HepG2 (cell line): ENCODE data around the gene NEU4. TPM values are rescaled to one million over a fixed set of nuclear protein-coding genes. Genes with fewer than 3 reads are reported as not detected.
"Not testable (repeated sequence)": the region's sequence is repeated elsewhere in the genome, so short reads cannot be mapped to it uniquely, and the experiment has no call there.

Source experiments
- ATAC-seq: fragments of 200-7000 bp; cut with Tn5 transposase; 3 replicates; pipeline ENCODE4 v1.9.1; 2020; ENCODE audit warnings: mild to moderate bottlenecking, moderate library complexity
- BruUV-seq: library from RNA; stranded (reverse); fragments of 400-500 nt; replicated peaks from 2 replicates; lab custom pipeline; 2021; lab: Mats Ljungman, UMichigan
- CTCF ChIA-PET: fragments of 300-600 bp; formaldehyde crosslinking; extraction: SDS; loops from one replicate; lab custom pipeline; 2021; ENCODE audit warnings: low total read pairs, inconsistent platforms, low intra/inter-chr PET ratio; lab: Yijun Ruan, JAX
- POLR2A ChIA-PET: fragments of 350-600 bp; sonication (Branson Sonifier 250); formaldehyde crosslinking; loops from one replicate; lab custom pipeline; 2020; ENCODE audit warnings: antibody characterized with exemption, inconsistent platforms; lab: Yijun Ruan, JAX
- DNase-seq: peaks from one replicate; pipeline ENCODE4 v3.0.0-alpha.2; 2015; ENCODE audit warnings: low spot score
- FAIRE-seq: peaks from 3 replicates; lab custom pipeline; 2011; peaks lifted over from hg19 to GRCh38; lab: Jason Lieb, UNC
- H2AFZ ChIP-seq: one replicate; pipeline ENCODE4 v1.6.1; 2011; ENCODE audit warnings: low read length, inconsistent platforms
- H3K27ac ChIP-seq: fragments of 300-600 bp; 3 replicates; pipeline ENCODE4 v1.8.0; 2011; ENCODE audit warnings: mixed run types, mild to moderate bottlenecking, mixed read lengths, low read length, inconsistent platforms; ENCODE audit not compliant: insufficient read depth; ENCODE audit errors: extremely low read length
- H3K27me3 ChIP-seq, 2 experiments: fragments of 200-600 bp in 1 of 2; 2 replicates in 1 of 2; 3 replicates in 1 of 2; pipeline versions ENCODE4 v1.6.0 to v1.8.0; 2011; ENCODE audit warnings: low read length in 2 of 2, mild to moderate bottlenecking in 2 of 2, moderate library complexity in 2 of 2, inconsistent platforms in 1 of 2; ENCODE audit not compliant: insufficient read depth in 2 of 2, control insufficient read depth in 1 of 2
- H3K36me3 ChIP-seq, 2 experiments: fragments of 200-600 bp in 1 of 2; replicated peaks in 1 of 2; 2 replicates in 1 of 2; 3 replicates in 1 of 2; pipeline versions ENCODE4 v1.5.1 to v1.8.0; 2011; ENCODE audit warnings: low read length in 2 of 2, inconsistent platforms in 1 of 2; ENCODE audit not compliant: insufficient read depth in 2 of 2, control insufficient read depth in 1 of 2
- H3K4me1 ChIP-seq: 2 replicates; pipeline ENCODE4 v1.5.1; 2012; ENCODE audit warnings: low read length, inconsistent platforms; ENCODE audit not compliant: insufficient read depth
- H3K4me2 ChIP-seq: 2 replicates; pipeline ENCODE4 v1.6.0; 2011; ENCODE audit warnings: low read depth, low read length, inconsistent platforms
- H3K4me3 ChIP-seq, 3 experiments: fragments of 200-600 bp in 1 of 3; sonication (generic), shearing (Covaris generic) in 1 of 3; replicated peaks in 1 of 3; 2 replicates each; pipeline ENCODE4 v1.5.1; 2011 to 2016; ENCODE audit warnings: low read length in 3 of 3, inconsistent platforms in 2 of 3, low read depth in 2 of 3, mild to moderate bottlenecking in 2 of 3, control low read depth in 1 of 3, mixed read lengths in 1 of 3; ENCODE audit not compliant: insufficient read depth in 1 of 3
- H3K79me2 ChIP-seq: one replicate; pipeline ENCODE4 v1.6.1; 2011; ENCODE audit warnings: low read length, inconsistent platforms; ENCODE audit not compliant: insufficient read depth
- H3K9ac ChIP-seq: 2 replicates; pipeline ENCODE4 v1.6.0; 2011; ENCODE audit warnings: mild to moderate bottlenecking, low read depth, low read length, inconsistent platforms; ENCODE audit not compliant: insufficient read depth
- H3K9me3 ChIP-seq: 2 replicates; pipeline ENCODE4 v1.5.1; 2012; ENCODE audit warnings: mild to moderate bottlenecking, low read length
- H4K20me1 ChIP-seq: 2 replicates; pipeline ENCODE4 v1.6.0; 2011; ENCODE audit warnings: inconsistent platforms, mild to moderate bottlenecking, low read length, moderate library complexity; ENCODE audit not compliant: insufficient read depth
- ETV5 ChIP-seq: IDR thresholded peaks from 2 replicates; pipeline ENCODE4 v1.6.1; 2018; ENCODE audit warnings: missing biosample characterization, missing genetic modification reagents, inconsistent platforms, borderline replicate concordance
- HDAC6 ChIP-seq: fragments of 200-600 bp; sonication (generic); IDR thresholded peaks from 2 replicates; pipeline ENCODE4 v1.7.0; 2017; ENCODE audit warnings: mild to moderate bottlenecking, antibody characterized with exemption, low read length, low read depth
- HOXA7 ChIP-seq: sonication (generic); formaldehyde crosslinking; IDR thresholded peaks from 2 replicates; pipeline ENCODE4 v1.8.1; 2022; ENCODE audit warnings: mild to moderate bottlenecking, missing genetic modification reagents, moderate library complexity
- KLF9 ChIP-seq: IDR thresholded peaks from 2 replicates; pipeline ENCODE4 v1.6.1; 2016; ENCODE audit warnings: low read depth
- MAFF ChIP-seq: IDR thresholded peaks from 2 replicates; pipeline ENCODE4 v1.6.1; 2011; ENCODE audit warnings: low read depth, low read length, improper control_type of control experiment
- MAFG ChIP-seq: sonication (generic); formaldehyde crosslinking; IDR thresholded peaks from 2 replicates; pipeline ENCODE4 v1.5.1; 2020; ENCODE audit warnings: mild to moderate bottlenecking, missing genetic modification reagents
- MAFK ChIP-seq, 2 experiments: IDR thresholded peaks in 1 of 2; conservative IDR thresholded peaks in 1 of 2; 2 replicates each; pipeline ENCODE4 v1.6.1; 2011; ENCODE audit warnings: improper control_type of control experiment in 2 of 2, low read length in 2 of 2
- NFE2 ChIP-seq: sonication (generic); formaldehyde crosslinking; IDR thresholded peaks from 2 replicates; pipeline ENCODE4 v1.4.0; 2020; ENCODE audit warnings: missing genetic modification reagents
- NFE2L2 ChIP-seq: fragments of 150-350 bp; IDR thresholded peaks from 2 replicates; pipeline ENCODE4 v1.6.1; 2014; ENCODE audit warnings: low read length
- SRSF9 ChIP-seq: fragments of 200-400 bp; formaldehyde crosslinking; IDR thresholded peaks from 2 replicates; pipeline ENCODE4 v1.6.1; 2018; ENCODE audit warnings: borderline replicate concordance, mild to moderate bottlenecking, low read depth, low read length; ENCODE audit not compliant: insufficient read depth, poor library complexity, severe bottlenecking
- ZBTB7A ChIP-seq: sonication (generic); formaldehyde crosslinking; IDR thresholded peaks from 2 replicates; pipeline ENCODE4 v1.8.0; 2022; ENCODE audit warnings: mild to moderate bottlenecking, missing genetic modification reagents
- ZFP82 ChIP-seq: sonication (generic); formaldehyde crosslinking; IDR thresholded peaks from 2 replicates; pipeline ENCODE4 v1.5.1; 2020; ENCODE audit warnings: mild to moderate bottlenecking, missing genetic modification reagents, borderline replicate concordance
- ZMYM4 ChIP-seq: sonication (generic); formaldehyde crosslinking; IDR thresholded peaks from 2 replicates; pipeline ENCODE4 v1.8.1; 2023; ENCODE audit warnings: mild to moderate bottlenecking, missing genetic modification reagents
- ZNF205 ChIP-seq: IDR thresholded peaks from 2 replicates; pipeline ENCODE4 v1.6.1; 2018; ENCODE audit warnings: missing biosample characterization, missing genetic modification reagents
- ZNF251 ChIP-seq: sonication (generic); formaldehyde crosslinking; IDR thresholded peaks from 2 replicates; pipeline ENCODE4 v1.9.0; 2021; ENCODE audit warnings: mild to moderate bottlenecking, missing genetic modification reagents
- ZNF343 ChIP-seq: sonication (generic); formaldehyde crosslinking; IDR thresholded peaks from 2 replicates; pipeline ENCODE4 v1.4.0; 2020; ENCODE audit warnings: mild to moderate bottlenecking, missing genetic modification reagents
- ZNF644 ChIP-seq: IDR thresholded peaks from 2 replicates; pipeline ENCODE4 v1.6.1; 2016; ENCODE audit warnings: low read depth
- ZNF660 ChIP-seq: sonication (generic); formaldehyde crosslinking; IDR thresholded peaks from 2 replicates; pipeline ENCODE4 v1.5.1; 2020; ENCODE audit warnings: mild to moderate bottlenecking, low read depth, missing genetic modification reagents, borderline replicate concordance
- ZSCAN29 ChIP-seq: sonication (generic); formaldehyde crosslinking; conservative IDR thresholded peaks from 2 replicates; pipeline ENCODE4 v1.4.0; 2020; ENCODE audit warnings: mild to moderate bottlenecking, missing genetic modification reagents
- WGBS: methylation state at CpG from one replicate; pipeline ENCODE4 v1.1.6; 2017; ENCODE audit warnings: low lambda C conversion rate; 5-methylcytosine and 5-hydroxymethylcytosine counted together
- in situ Hi-C: cut with HindIII; loops from 2 replicates; pipeline ENCODE4 v1.10.0; 2017; ENCODE audit warnings: low pct_unique_long_range_greater_than_20kb; ENCODE audit not compliant: extremely low pct_ligation_motif_present
- intact Hi-C: fragments of 100-400 bp; cut with micrococcal nuclease; formaldehyde crosslinking; loops from one replicate; pipeline ENCODE4 v1.10.0; 2022; ENCODE audit not compliant: unreplicated experiment
- polyA plus RNA-seq, 8 experiments: library from polyadenylated mRNA; depleted of rRNA in 3 of 8; stranded (reverse) in 7 of 8; unstranded in 1 of 8; fragments of >200 nt; fragmentation: Illumina TruSeq in 4 of 8; extraction: Trizol in 4 of 8; gene quantifications; 2 replicates each; pipeline versions ENCODE4 v1.2.1 to v1.2.3, GENCODE V29; 2011 to 2016; ENCODE audit warnings: low read depth in 4 of 8, missing spikeins in 1 of 8, mixed read lengths in 1 of 8; ENCODE audit not compliant: insufficient read depth in 1 of 8
- total RNA-seq, 5 experiments: library from RNA; depleted of rRNA; stranded (reverse); fragments of >200 nt; fragmentation: Illumina TruSeq; extraction: Trizol; gene quantifications; 2 replicates each; pipeline ENCODE4 v1.2.3, GENCODE V29; 2016; ENCODE audit warnings: low read depth in 1 of 5

Gene NEU4
- total and polyA plus RNA-seq, 2 of the 13 experiments (the other 11 are each of a cell fraction or from before 2014, with no cell fraction given): 53.5 to 107 TPM

DNA sequence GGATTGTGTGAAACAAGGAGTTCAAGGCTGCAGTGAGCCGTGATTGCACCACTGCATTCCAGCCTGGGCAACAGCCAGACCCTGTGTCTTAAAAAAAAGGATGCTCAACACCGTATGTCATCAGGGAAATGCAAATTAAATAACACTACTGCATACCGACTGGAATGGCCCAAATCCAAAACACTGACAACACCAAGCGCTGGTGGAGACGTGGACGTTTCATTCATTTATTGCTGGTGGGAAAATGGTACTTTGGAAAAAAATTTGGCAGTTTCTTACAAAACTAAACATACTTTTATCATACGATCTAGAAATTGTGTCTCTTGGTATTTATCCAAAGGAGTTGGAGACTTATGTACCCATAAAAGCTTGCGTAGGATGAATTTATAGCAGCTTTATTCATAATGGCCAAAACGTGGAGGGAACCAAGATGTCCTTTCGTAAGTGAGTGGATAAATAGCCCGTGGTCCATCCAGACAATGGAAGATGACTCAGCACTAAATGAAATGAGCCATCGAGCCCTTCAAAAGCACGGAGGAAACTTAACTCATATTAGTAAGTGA lies 24.2 kb downstream of the NEU4 start:
- no peak for FAIRE-seq
- Histone ChIP-seq H3K27me3 (peaks cover 0 to 35% of the 10 kb centered on the region in 2 experiments; a peak in 3 of 5 replicates), H2AFZ (no peak overlapping the region)
- TF ChIP-seq ETV5 (no peak), MAFF (peak; percentile 91), ZNF251 (CRISPR knock-in tag) (no peak), ZNF205 (CRISPR knock-in tag) (no peak), NFE2 (CRISPR knock-in tag) (peak; percentile 71; the same call in 1 of the 2 replicates), MAFK (conservative IDR thresholded peaks at IDR 0.05 in 1 of 2, IDR thresholded peaks at IDR 0.05 in 1 of 2; ENCODE audit: low read length in 2 of 2) (peak; percentile 93 to 96), ZMYM4 (CRISPR knock-in tag) (no peak), ZNF660 (no peak), KLF9 (CRISPR knock-in tag) (no peak), ZFP82 (CRISPR knock-in tag) (no peak), NFE2L2 (peak; percentile 98), ZBTB7A (CRISPR knock-in tag) (no peak), ZNF644 (CRISPR knock-in tag) (no peak), HOXA7 (CRISPR knock-in tag) (no peak), HDAC6 (no peak), ZSCAN29 (CRISPR knock-in tag) (no peak), ZNF343 (no peak), MAFG (0 out of 2 replicates have a peak, but pooled peaks have one; percentile 47), SRSF9 (no peak)
- TF ChIP-seq, all 625 proteins: peak for 5
- no peak for ATAC-seq
- in situ Hi-C loops: no loop called here
- H3K9me3 ChIP-seq: peaks cover under 1% of the 10 kb centered on the region; the same call in 1 of the 2 replicates
- H3K36me3 ChIP-seq: no peaks in the 10 kb centered on the region
- no peaks in the 10 kb centered on the region for H4K20me1 ChIP-seq
- intact Hi-C loops: no loop called here
- no peak overlapping the region for H3K9ac ChIP-seq
- H3K27ac ChIP-seq: no peak overlapping the region
- no TSS peak for BruUV-seq
- H3K79me2 ChIP-seq: no peaks in the 10 kb centered on the region
- no peak overlapping the region for H3K4me3 ChIP-seq
- POLR2A ChIA-PET: no interaction called here
- CTCF ChIA-PET: no interaction called here
- peaks cover 7% of the 10 kb centered on the region; the same call in 1 of the 2 replicates for H3K4me1 ChIP-seq
- H3K4me2 ChIP-seq: peak overlapping the region; percentile 29; the same call in 1 of the 2 replicates
- 40% methylated on average over 13 of the region's 13 CpGs for WGBS
- no peak for DNase-seq

DNA sequence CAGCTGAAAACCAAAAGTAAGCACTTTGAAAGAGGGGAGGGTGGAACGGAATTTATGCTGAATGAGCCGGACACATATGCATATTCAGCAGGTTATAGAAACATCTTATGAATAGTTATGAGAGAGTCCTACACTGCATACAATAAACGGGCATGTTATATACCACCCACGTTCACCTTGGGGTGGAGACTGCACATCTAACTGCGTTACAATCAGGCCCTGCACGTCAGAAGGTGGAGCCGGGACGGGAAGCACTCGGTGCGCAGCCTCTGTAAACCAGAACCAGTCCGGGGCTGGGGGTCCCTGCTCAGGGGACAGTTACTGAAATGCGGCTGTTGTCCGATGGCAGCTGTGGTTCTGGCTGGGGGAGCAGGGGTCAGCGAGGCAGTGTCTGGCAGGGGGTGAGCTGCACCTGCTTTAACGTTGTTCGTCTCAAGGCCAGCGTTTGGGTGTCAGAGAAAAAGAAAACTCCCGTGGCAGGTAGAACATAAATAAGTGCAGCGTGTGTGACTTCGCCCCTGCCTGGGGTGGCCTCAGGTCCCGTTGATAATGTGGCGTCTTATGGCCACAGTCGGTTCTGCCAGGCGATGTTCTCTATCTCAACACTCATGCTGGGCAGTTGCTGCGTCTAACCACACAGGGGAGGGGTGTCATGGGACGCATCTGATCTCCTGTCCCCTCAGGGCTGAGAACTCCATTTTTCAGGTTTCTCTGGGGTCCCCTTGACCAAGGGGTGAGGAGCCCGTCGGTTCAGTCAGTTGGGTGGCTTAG lies 24.9 kb downstream of the NEU4 start:
- H3K27ac ChIP-seq, ATAC-seq, H4K20me1 ChIP-seq, H3K9me3 ChIP-seq, H3K36me3 ChIP-seq, intact Hi-C loops, FAIRE-seq, H3K4me3 ChIP-seq, H3K9ac ChIP-seq, CTCF ChIA-PET, in situ Hi-C loops, DNase-seq, H2AFZ ChIP-seq, BruUV-seq, H3K79me2 ChIP-seq, H3K4me1 ChIP-seq: not testable (repeated sequence)
- POLR2A ChIA-PET: interaction anchor here (0.9 kb wide), 1 partner anchor 25 kb away, joined by 3 read pairs; the partner anchor contains the start of gene NEU4
- peak overlapping the region; percentile 29; the same call in 1 of the 2 replicates for H3K4me2 ChIP-seq
- WGBS: 76% methylated on average over 20 of the region's 28 CpGs
- peaks cover 0 to 41% of the 10 kb centered on the region in 2 experiments; a peak in 4 of 5 replicates for H3K27me3 ChIP-seq
